DMS53 (cell line): Measurements from ENCODE around the gene ZNF423.

ENCODE experiments used
- DNase-seq: peaks from one replicate; lab custom pipeline; 2025; lab: John Stamatoyannopoulos, UW

ZNF423 gene

GRCh38 chr16:49554681-49555080, 301.2 kb downstream of the ZNF423 start:
- no peak for DNase-seq

DNA sequence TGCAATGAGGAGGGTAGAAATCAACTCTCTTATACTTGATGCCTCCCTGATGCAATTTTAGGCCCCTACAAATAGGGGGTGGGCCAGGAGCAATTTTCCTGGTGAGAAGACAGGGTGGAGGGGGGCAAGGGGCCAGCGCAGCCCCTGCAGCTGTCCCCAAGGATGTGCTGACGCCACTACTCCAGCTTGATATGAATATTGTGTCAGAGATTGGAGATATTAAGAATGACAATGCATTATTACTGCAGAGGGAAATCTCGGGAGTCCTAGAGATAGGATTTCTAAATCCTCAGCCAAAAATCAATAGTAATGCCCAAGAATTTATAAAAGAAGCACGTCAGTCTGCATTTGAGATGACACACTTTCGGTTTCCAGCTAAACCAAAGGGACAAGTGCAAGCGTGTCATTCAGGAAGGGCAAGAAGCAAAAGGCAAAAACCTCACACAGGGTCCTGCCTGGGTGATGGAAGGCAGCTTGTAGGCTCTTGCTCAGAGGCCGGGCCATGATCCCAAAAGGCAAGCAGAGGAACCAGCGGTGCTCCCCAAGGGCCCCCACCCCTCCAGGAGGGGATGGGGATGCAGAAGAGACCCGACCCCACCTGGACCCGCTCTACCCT, 303.5 kb downstream of the ZNF423 start:
- no peak for DNase-seq

DNA sequence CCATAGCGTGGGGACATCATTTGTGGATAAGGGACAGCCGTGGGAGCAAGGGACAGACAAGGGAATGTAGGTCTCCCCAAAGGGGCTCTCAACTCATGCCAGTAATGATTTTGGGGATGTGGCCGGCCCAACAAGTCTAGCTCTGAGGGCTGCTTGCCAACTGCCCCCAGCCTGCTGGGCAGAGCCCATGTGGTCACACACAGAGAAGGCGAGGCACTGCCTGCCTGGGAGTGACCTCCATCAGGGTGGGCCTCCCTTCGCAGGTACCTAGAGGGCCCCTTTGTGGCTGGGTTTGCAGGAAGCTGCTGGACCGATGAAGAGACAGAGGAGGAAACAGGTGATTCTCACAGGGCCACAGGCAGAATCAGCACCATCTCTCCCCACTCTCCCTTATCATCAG, 305.2 kb downstream of the ZNF423 start:
- DNase-seq, result no peak

DNA sequence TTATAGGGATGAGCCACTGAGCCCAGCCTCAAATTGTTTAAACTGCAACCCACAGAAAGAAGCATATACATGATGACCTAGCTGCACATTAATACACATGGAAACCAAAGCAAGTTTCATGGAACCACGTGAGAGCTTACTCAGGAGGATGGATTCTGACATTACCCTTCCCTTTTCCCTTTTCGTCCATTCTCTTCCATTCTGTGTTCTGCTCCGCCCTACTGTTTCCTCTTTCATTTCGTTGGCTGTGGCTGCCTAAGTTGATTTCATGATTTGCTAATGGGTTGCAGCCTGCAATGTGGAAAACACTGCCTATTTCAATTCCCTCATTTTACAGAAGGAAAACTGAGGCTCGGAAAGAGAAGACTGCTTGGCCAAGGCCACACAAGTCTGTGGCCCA, 305.8 kb downstream of the ZNF423 start:
- no peak for DNase-seq

GRCh38 chr16:49548325-49548970, 307.5 kb downstream of the ZNF423 start:
- DNase-seq, result no peak

DNA sequence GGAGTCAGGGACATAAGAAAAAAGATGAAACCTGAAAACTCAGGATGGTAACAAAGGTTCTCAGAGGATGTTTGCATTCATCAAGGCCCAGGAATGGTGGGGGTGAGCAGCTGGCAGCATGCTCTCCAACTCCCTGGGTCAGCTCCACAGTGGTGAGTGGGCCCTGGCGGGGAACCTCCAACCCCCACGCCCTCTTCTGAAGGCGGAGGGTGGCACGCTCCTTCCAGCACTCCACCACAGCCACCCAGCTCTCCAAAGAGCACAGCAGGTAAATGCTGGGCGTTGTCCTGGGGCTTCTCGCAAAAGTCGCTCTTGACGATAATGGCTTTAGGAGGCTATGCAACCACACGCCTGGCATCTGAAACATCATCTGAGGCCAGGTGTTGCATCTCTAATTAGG, 308.5 kb downstream of the ZNF423 start:
- DNase-seq, result no peak

DNA sequence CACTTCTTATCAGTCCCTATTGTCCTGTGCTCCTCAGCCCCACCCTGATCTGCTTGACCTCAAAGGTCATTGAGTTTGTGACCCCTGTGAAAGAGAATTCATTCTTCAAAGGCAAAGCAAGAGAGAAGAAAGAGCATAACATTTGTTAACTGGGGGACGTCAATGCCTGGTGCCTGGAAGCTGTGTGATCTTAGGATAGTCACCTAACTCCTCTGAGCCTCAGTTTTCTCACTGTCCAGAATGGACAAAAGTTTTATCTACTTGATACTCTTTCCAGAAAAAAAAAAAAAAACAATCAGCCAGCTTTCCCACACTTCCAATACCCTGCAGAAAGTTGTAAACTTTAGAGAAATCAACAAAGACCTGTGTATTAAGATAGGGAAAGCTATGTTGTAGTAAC, 309.2 kb downstream of the ZNF423 start:
- no peak for DNase-seq

- DNase-seq, result no peak
These were observed 310.0 kb downstream of the ZNF423 start for GRCh38 chr16:49545741-49546448.

DNA sequence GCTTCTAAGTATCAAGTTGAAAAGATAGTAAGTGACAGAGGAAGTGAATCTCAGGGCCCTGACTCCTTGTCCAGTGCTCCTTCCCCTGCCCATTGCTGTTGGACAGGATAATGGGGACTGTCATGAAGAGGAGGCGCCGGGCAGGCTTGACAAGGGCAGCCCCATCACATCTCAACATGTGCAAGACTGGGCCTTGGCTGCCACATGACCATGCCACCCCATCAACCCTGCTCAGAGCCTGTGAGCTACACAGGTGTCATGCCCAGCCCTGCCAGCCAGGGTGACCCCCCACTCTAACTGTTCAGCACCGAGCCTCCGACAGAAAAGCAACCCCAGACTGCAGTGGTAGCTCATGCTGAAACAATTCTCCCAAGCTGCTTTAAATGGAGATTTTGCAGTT, 310.7 kb downstream of the ZNF423 start:
- DNase-seq, result no peak

GRCh38 chr16:49544828-49545227, 311.1 kb downstream of the ZNF423 start:
- DNase-seq, result no peak

DNA sequence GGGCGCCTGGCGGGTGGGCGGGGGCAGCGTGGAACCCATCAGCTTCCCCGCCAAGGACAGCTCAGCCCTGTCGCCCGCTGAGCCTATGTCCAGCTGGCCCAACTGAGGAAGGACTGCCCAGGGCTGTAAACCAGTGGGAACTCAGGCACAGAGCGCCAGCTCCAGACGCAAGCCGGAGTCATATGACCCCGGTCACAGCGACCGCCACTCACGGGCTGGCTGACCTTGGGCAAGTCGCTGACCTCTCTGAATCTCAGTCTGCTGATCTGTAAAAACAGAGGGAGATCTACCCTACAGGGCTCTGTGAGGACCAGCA, 312.3 kb downstream of the ZNF423 start:
- DNase-seq, result no peak

DNA sequence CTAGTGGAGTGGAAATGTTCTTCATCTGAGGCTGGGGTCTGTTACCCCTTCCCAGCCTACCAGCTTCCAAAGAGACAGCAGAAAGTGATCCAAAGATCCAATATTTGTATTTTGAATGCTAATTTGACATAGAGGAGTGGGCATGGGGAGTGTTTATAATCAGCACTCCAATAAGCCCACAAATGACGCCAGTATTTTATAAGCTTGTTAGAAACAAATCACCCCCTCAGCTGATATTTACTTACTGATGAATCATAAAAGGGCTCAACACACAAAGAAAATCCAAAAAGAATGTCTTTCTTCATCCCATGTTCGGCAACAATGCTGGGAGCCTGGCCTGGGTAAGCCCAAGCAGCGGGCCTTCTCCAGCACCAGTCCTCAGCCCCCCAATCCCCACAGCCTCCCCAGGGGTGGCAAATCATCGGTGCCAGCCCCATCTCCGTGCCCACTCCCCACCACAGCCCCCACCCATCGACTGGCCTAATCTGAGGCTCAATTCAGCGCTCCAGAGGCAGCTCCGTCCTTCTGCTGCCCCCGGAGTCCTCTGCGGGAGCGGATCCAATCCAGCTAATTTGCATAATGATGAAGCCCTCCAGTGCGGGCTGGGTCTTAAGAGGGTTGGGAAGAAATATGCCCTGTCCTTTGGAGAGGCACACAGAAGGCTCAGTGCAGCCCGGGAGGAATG, 312.8 kb downstream of the ZNF423 start:
- no peak for DNase-seq

DNA sequence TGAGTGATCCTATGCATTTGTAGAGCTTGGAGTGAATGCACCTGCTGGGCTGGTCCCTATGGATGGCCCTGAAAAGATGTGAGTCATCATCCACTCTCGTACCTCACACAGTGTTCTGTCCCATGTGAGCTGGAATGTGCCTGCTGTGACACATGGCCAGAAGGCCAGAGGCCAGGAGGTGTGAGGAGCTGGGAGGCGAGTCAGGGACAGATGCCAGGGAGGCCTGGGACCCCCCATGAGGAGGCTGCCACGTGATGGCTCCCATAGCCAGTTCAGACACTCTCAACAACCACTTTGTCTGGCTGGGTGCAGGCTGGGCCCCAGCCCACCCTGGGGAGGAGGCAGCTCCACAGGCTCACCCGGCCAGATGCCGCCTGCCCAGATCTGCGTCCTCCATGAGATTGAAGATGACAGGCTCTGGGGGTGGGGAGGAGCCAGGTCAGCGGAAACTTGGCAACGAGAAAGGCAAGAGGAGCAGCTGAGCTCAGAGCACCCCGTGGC, 313.5 kb downstream of the ZNF423 start:
- DNase-seq, result no peak

DNA sequence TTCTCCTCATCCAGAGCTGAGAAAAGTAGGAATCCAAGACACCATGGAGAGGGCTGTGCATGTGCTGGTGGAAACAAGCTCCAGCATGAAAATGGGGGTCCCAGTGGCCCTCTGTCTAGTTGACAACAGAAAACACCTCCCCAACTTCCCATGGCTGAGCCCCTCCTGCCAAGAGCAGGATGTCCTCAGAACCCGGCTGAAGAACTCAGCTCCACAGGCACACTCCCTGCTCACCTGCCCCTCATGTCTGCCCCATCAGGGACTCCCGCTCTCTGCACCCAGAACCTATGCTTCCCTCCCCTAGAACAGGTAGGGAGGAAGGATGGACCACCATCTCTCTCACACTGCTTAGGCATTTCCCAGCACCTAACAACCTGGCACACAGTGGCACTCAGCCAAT, 315.1 kb downstream of the ZNF423 start:
- DNase-seq, result no peak

- no peak for DNase-seq
These were observed 316.2 kb downstream of the ZNF423 start for GRCh38 chr16:49539758-49540157.

DNA sequence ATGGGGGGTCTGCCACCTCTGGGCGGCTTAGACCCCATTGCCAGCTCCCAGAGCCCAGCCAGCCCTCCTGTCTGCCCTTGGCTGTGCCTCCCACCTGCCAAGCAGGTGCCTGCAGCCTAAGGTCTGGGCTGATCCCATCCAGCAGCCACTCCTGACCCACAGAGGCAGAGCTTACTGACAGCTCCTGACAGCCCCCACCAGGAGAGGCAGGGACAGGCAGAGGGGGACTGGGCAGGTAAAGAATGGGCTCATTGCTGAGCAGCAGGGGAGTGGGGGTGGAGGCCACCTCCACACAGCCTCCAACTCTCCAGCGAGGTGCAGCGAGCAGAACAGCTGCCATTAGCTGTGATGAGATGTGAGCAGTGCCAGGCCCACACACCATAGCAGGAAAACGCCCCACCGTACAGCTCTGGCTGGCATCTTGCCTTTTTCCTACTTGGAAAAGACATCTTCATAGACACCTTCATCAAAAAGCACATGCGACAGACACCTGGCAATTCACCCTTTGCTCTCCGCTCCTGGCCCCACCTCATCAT, 317.9 kb downstream of the ZNF423 start:
- no peak for DNase-seq

- DNase-seq, result no peak
These were observed 320.9 kb downstream of the ZNF423 start for GRCh38 chr16:49534901-49535610.

DNA sequence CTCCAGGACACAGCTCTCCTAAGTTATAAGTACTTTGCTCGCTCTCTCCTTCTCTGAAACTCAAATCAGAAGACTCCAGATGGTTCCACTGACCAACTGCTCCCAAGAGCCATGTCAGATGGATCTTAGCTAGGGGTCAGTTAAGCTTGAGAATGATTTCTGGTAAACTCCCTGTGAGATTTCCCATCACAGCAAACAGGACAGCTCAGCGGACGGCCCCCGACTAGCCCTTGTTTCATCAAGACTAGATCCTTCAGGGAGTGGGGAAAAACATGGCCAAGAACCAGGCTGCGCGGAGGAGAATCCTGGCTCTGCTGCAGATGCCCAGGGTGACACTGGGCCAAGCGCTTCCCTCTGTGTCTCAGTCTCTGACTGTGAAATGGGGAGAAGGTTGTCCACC, 322.5 kb downstream of the ZNF423 start:
- no peak for DNase-seq

DNA sequence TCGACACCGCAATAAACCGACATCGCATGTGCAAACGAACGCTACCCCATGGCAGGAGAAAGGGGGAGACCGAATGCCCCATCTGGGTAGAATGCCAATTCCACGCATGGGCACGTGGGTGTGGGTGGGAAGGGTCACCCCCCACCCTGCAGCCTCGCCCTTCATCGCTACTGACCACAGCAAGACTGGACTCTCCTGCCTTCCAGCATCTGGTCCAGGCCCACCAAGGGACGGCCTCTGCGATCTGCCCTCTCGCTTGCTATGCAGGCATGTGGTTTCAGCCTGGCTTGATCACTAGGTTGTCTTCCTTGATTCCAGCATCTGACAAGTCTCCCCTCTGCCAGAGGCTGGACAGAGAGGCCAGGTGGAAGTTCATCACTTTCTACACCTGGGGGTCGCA, 323.0 kb downstream of the ZNF423 start:
- DNase-seq, result no peak

DNA sequence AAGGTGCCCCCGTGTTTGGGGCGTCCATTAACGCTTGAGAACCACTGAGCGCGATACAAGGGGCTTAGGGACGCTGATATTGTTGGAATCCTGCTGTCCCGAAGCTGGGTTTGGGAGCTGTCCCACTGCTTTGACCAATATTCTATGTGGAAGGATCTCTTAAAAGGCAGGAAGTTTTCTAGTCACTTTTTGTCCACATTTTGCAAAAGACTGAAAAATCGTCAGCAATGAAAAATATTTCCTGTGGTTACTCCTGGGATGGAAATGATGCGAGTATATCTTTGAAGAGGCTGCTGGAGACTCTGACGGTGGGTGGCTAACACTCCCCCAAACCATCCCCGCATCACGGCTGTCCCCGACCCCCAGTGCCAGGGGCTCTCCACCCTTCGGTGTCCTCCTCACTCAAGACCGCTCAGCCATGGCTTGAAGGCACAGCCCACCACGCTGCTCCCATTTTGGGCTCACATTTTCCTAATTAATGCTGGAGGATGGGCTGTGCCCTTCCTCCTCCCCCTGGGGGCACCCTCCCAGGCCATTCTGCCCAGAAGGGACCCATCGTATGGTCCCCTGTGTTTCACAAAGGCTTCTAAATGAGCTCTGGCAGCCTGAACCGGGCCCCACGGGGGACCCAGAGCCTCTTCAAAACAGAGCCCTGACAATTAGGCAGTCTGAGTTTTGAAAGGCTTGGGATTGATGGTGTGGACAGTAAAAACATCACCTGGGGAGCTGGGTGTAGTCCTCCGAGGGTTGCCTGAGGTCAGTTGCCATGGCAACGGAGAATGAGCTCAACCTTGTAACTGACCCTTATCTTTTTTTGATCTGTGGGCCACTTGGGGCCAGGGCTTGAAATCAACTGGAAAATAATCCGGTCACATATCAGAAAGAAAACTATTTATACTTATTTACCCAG, 323.7 kb downstream of the ZNF423 start:
- DNase-seq, result no peak

GRCh38 chr16:49531425-49531824, 324.5 kb downstream of the ZNF423 start:
- DNase-seq, result no peak
